ENCODE results near the gene MAP2.

- TF ChIP-seq CTCF (IDR thresholded peaks at IDR 0.05) = no peak
- no peak for TF ChIP-seq POLR2AphosphoS5 (IDR thresholded peaks at IDR 0.05)
- no peak for TF ChIP-seq EP300 (IDR thresholded peaks at IDR 0.05; ENCODE audit: low read depth)
These were observed 158.4 kb downstream of the MAP2 start for GRCh38 chr2:209582281-209582680.

Data from transverse colon (tissue), 4 donors.